Measurements from ENCODE around the gene MPRIP. TPM values are rescaled to one million over a fixed set of nuclear protein-coding genes. Genes with fewer than 3 reads are reported as not detected.

The MPRIP gene
- total and polyA plus RNA-seq, 2 experiments from 2014 or later, result 91.7 to 202 TPM

- Histone ChIP-seq H3K9me3 (ENCODE audit: low read depth) (no peaks in the 10 kb centered on the region), H3K4me3 (no peak overlapping the region), H3K9me2 (replicated peaks; ENCODE audit: insufficient read depth) (no peaks in the 10 kb centered on the region), H3K27me3 (no peaks in the 10 kb centered on the region), H3K27ac (no peak overlapping the region), H3K79me2 (no peaks in the 10 kb centered on the region), H4K20me1 (ENCODE audit: insufficient read depth, poor library complexity, severe bottlenecking) (no peaks in the 10 kb centered on the region), H3K36me3 (replicated peaks; ENCODE audit: insufficient read depth, low read depth) (no peaks in the 10 kb centered on the region), H3K4me2 (no peak overlapping the region), H3K4me1 (ENCODE audit: insufficient read depth) (no peaks in the 10 kb centered on the region), H2AFZ (no peak overlapping the region)
- WGBS (ENCODE audit: low lambda C conversion rate, missing lambda C conversion rate), result 98% methylated on average over 9 of the region's 9 CpGs
- no peak for DNase-seq (ENCODE audit: low spot score)
- no peak for TF ChIP-seq EZH2phosphoT487 (IDR thresholded peaks at IDR 0.05; ENCODE audit: low read depth, severe bottlenecking, unreplicated experiment)
- TF ChIP-seq EZH2 (IDR thresholded peaks at IDR 0.05; ENCODE audit: borderline replicate concordance), result no peak
- TF ChIP-seq CTCF (IDR thresholded peaks at IDR 0.05; ENCODE audit: poor library complexity), result no peak
Measured at GRCh38 chr17:17172990-17173389, 130.7 kb downstream of the MPRIP start.

- no peaks in the 10 kb centered on the region for H3K27me3 ChIP-seq
- no peaks in the 10 kb centered on the region for H3K4me1 ChIP-seq (ENCODE audit: insufficient read depth)
- no peak overlapping the region for H3K4me3 ChIP-seq
- no peak for DNase-seq (ENCODE audit: low spot score)
- WGBS (ENCODE audit: low lambda C conversion rate, missing lambda C conversion rate), result 99% methylated on average over 14 of the region's 14 CpGs
- H3K79me2 ChIP-seq, result no peaks in the 10 kb centered on the region
- no peaks in the 10 kb centered on the region for H3K9me2 ChIP-seq (replicated peaks; ENCODE audit: insufficient read depth)
- no peak overlapping the region for H3K4me2 ChIP-seq
- H4K20me1 ChIP-seq (ENCODE audit: insufficient read depth, poor library complexity, severe bottlenecking), result no peaks in the 10 kb centered on the region
- TF ChIP-seq CTCF (IDR thresholded peaks at IDR 0.05; ENCODE audit: poor library complexity) (no peak), EZH2 (IDR thresholded peaks at IDR 0.05; ENCODE audit: borderline replicate concordance) (no peak), EZH2phosphoT487 (IDR thresholded peaks at IDR 0.05; ENCODE audit: low read depth, severe bottlenecking, unreplicated experiment) (no peak)
- no peak overlapping the region for H3K27ac ChIP-seq
- H2AFZ ChIP-seq, result no peak overlapping the region
- H3K36me3 ChIP-seq (replicated peaks; ENCODE audit: insufficient read depth, low read depth), result no peaks in the 10 kb centered on the region
- no peaks in the 10 kb centered on the region for H3K9me3 ChIP-seq (ENCODE audit: low read depth)
Measured at GRCh38 chr17:17173921-17174320, 131.7 kb downstream of the MPRIP start.

- no peak overlapping the region for H2AFZ ChIP-seq
- no peak overlapping the region for H3K4me2 ChIP-seq
- H3K9me2 ChIP-seq (replicated peaks; ENCODE audit: insufficient read depth), result no peaks in the 10 kb centered on the region
- no peaks in the 10 kb centered on the region for H4K20me1 ChIP-seq (ENCODE audit: insufficient read depth, poor library complexity, severe bottlenecking)
- H3K9me3 ChIP-seq (ENCODE audit: low read depth), result no peaks in the 10 kb centered on the region
- H3K4me3 ChIP-seq, result no peak overlapping the region
- no peak for DNase-seq (ENCODE audit: low spot score)
- H3K79me2 ChIP-seq, result no peaks in the 10 kb centered on the region
- H3K36me3 ChIP-seq (replicated peaks; ENCODE audit: insufficient read depth, low read depth), result no peaks in the 10 kb centered on the region
- TF ChIP-seq EZH2phosphoT487 (IDR thresholded peaks at IDR 0.05; ENCODE audit: low read depth, severe bottlenecking, unreplicated experiment), result no peak
- TF ChIP-seq CTCF (IDR thresholded peaks at IDR 0.05; ENCODE audit: poor library complexity), result no peak
- no peak for TF ChIP-seq EZH2 (IDR thresholded peaks at IDR 0.05; ENCODE audit: borderline replicate concordance)
- no peaks in the 10 kb centered on the region for H3K27me3 ChIP-seq
- 92% methylated on average over 8 of the region's 8 CpGs for WGBS (ENCODE audit: low lambda C conversion rate, missing lambda C conversion rate)
- H3K4me1 ChIP-seq (ENCODE audit: insufficient read depth), result no peaks in the 10 kb centered on the region
- H3K27ac ChIP-seq, result no peak overlapping the region
Measured at GRCh38 chr17:17175340-17175739, 133.1 kb downstream of the MPRIP start.

- Histone ChIP-seq H3K27ac (no peak overlapping the region), H3K4me2 (no peak overlapping the region), H3K4me1 (ENCODE audit: insufficient read depth) (no peaks in the 10 kb centered on the region), H3K4me3 (no peak overlapping the region), H3K27me3 (no peaks in the 10 kb centered on the region), H3K9me2 (replicated peaks; ENCODE audit: insufficient read depth) (no peaks in the 10 kb centered on the region), H4K20me1 (ENCODE audit: insufficient read depth, poor library complexity, severe bottlenecking) (no peaks in the 10 kb centered on the region), H3K36me3 (replicated peaks; ENCODE audit: insufficient read depth, low read depth) (no peaks in the 10 kb centered on the region), H3K9me3 (ENCODE audit: low read depth) (no peaks in the 10 kb centered on the region), H2AFZ (no peak overlapping the region), H3K79me2 (no peaks in the 10 kb centered on the region)
- TF ChIP-seq CTCF (IDR thresholded peaks at IDR 0.05; ENCODE audit: poor library complexity) (no peak), EZH2 (IDR thresholded peaks at IDR 0.05; ENCODE audit: borderline replicate concordance) (no peak), EZH2phosphoT487 (IDR thresholded peaks at IDR 0.05; ENCODE audit: low read depth, severe bottlenecking, unreplicated experiment) (no peak)
- WGBS (ENCODE audit: low lambda C conversion rate, missing lambda C conversion rate), result 96% methylated on average over 12 of the region's 12 CpGs
- DNase-seq (ENCODE audit: low spot score), result no peak
Measured at GRCh38 chr17:17175917-17176316, 133.7 kb downstream of the MPRIP start.
